NCI-H446 treated with DMSO at 0.1 percent for 48 hours (cell line): Measurements from ENCODE around the gene BMPR1A.

Experiments used
- DNase-seq: peaks from one replicate; lab custom pipeline; 2025; lab: John Stamatoyannopoulos, UW

Gene BMPR1A

GRCh38 chr10:86956848-86957448 lies 200.5 kb downstream of the BMPR1A start:
- DNase-seq: no peak

GRCh38 chr10:86957471-86958115 lies 201.2 kb downstream of the BMPR1A start, which contains the start of gene MMRN2:
Gene MMRN2, minus strand, starts transcription at chr10:86957615. Its CDS starts 74 bp downstream, at chr10:86957541.
- no peak for DNase-seq

- DNase-seq: no peak
Measured at GRCh38 chr10:86958116-86958900, 201.9 kb downstream of the BMPR1A start, which contains the start of gene SNCG. Gene SNCG, plus strand, starts transcription at chr10:86958599. Its CDS starts 99 bp downstream, at chr10:86958698.

GRCh38 chr10:86958901-86959736 lies 202.7 kb downstream of the BMPR1A start:
- DNase-seq: no peak

GRCh38 chr10:86959737-86960002 lies 203.3 kb downstream of the BMPR1A start:
- DNase-seq: no peak

DNA sequence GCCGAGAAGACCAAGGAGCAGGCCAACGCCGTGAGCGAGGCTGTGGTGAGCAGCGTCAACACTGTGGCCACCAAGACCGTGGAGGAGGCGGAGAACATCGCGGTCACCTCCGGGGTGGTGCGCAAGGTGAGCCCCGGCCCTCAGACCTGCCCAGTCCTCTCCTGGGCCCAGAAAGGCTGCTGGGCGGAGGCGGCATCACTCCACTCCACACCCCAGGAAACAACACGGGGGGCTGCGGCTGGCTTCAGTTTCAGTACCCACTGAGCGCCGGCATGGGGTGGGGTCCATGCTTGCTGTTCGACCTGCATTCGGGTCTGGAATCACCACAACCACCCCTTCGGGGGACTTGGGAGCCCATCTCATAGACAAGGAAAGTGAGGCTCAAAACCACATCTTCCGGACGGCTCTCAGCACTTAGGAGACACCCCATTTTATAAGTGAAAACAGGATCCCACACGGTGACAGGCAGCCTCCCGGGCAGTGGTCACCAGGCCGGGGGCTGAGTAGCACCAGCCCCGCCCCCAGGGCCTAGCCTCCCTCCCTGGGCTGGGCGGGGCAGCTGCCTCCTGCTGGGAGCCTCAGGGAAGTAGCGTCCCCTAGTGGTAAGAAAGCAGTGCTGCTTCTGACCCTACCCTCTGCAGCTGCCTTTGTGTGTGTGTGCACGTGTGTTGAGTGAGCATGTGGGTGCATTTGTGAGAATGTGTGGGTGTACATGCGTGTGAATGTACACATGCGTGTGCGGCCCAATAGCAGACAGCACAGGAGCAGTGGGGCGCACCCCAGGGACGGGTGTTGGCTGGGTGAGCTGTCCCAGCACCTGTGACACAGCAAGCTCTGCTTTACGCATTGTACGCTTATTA lies 203.8 kb downstream of the BMPR1A start:
- DNase-seq: no peak

DNA sequence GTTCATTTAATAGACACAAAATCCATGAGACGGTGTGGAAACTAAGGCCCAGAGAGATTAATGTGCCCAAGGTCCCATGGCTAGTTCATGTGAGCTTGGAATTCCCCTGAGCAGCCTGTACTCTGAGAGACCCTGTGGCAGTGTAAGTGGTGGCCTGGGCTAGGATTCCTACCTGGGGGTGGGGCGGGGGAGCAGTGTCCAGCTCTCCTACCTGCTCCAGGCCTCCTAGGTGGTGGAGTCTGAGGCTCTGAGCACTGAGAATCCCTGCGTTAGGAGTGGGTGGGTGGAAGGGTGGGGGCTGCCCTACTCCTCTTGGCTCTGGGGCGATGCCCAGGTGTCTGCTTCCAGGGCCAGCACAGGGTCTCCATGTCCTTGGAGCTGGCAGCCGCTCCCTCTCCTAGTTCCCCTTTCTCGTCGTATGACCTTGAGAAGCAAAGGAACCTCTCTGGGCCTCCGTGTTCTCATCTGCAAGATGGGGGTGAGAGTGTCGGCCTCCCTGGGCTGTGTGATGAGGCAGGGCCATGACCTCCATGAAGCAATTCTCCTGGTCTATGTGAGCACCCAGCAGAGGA lies 204.5 kb downstream of the BMPR1A start:
- no peak for DNase-seq

- no peak for DNase-seq
Measured at GRCh38 chr10:86961481-86962091, 205.2 kb downstream of the BMPR1A start.

- DNase-seq: no peak
Measured at GRCh38 chr10:86962136-86962980, 205.9 kb downstream of the BMPR1A start.

DNA sequence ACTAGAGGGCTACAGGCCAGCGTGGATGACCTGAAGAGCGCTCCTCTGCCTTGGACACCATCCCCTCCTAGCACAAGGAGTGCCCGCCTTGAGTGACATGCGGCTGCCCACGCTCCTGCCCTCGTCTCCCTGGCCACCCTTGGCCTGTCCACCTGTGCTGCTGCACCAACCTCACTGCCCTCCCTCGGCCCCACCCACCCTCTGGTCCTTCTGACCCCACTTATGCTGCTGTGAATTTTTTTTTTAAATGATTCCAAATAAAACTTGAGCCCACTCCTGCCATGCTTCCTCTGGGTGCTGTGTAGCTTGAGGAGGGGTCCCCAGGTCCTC lies 206.5 kb downstream of the BMPR1A start:
- DNase-seq: no peak

GRCh38 chr10:86963341-86963919 lies 207.0 kb downstream of the BMPR1A start:
- no peak for DNase-seq

GRCh38 chr10:86964061-86964846 lies 207.8 kb downstream of the BMPR1A start:
- no peak for DNase-seq

GRCh38 chr10:86964847-86965190 lies 208.4 kb downstream of the BMPR1A start:
- no peak for DNase-seq

DNA sequence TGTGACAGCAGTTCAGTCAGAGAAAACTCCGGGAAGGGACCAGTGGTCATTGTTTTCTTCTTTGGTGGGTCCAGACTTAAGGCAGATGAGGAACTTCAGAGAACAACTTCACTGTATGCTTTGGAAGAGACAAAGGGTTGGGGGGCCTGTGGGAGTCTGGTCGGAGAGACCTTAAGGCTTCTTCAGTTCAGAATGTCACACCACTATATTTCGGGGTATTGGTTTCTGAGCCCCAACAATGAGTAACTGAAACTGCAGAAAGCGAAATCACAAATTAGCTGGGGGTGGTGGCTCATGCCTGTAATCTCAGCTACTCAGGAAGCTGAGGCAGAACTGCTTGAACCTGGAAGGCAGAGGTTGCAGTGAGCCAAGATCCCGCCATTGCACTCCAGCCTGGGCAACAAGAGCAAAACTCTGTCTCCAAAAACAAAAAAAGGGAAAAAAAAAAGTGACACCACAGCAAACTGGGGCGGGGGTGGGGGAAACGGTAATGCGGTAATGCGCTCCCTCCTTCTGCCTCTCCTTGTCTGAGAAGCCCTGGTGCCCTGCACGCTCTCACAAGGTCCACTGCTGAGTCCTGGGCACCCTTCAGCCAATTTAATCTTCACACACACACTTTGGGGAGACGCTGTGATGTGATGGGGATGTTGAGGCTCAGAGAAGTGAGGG lies 209.7 kb downstream of the BMPR1A start:
- DNase-seq: no peak

- no peak for DNase-seq
Measured at GRCh38 chr10:86967481-86967941, 211.1 kb downstream of the BMPR1A start.

- DNase-seq: no peak
Measured at GRCh38 chr10:86968271-86968993, 212.0 kb downstream of the BMPR1A start, which contains the start of gene ADIRF. Gene ADIRF, plus strand, starts transcription at chr10:86968482. Its CDS starts 63 bp downstream, at chr10:86968545.

DNA sequence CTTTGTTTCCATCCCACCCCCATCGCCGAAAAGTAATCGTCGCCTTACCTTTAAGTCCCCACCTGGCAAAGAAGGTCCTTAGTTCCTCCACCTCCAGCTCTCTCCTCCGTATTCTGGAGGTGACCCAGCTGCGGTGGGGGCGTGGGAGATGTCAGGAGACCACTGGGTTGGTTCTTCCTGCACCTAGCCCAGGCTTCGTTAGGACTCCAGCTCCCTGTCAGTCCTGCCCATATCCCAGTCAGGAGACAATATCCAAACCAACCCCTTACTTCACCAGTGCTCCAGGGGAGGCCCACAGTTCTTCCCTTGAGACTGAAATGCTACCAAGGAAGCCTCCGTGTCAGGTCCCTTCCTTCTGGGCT lies 212.6 kb downstream of the BMPR1A start:
- DNase-seq: no peak
